Retinal pigment epithelial cell (primary cell): ENCODE data around the gene PRPSAP1.

Experiments
- DNase-seq: peaks from one replicate; pipeline ENCODE4 v3.0.0-alpha.2; 2010; ENCODE audit warnings: low read depth
- H3K4me3 ChIP-seq: 2 replicates; pipeline ENCODE4 v1.5.1; 2011; ENCODE audit warnings: mild to moderate bottlenecking, low read length, control low read depth, moderate library complexity
- TF ChIP-seq, protein P1 (sequence below): conservative IDR thresholded peaks from 2 replicates; pipeline ENCODE4 v1.5.1; 2011; ENCODE audit warnings: low read depth, low read length, control low read depth, inconsistent platforms

The PRPSAP1 gene

GRCh38 chr17:76274112-76274956 is 79.4 kb downstream of the PRPSAP1 start:
- DNase-seq, result no peak

DNA sequence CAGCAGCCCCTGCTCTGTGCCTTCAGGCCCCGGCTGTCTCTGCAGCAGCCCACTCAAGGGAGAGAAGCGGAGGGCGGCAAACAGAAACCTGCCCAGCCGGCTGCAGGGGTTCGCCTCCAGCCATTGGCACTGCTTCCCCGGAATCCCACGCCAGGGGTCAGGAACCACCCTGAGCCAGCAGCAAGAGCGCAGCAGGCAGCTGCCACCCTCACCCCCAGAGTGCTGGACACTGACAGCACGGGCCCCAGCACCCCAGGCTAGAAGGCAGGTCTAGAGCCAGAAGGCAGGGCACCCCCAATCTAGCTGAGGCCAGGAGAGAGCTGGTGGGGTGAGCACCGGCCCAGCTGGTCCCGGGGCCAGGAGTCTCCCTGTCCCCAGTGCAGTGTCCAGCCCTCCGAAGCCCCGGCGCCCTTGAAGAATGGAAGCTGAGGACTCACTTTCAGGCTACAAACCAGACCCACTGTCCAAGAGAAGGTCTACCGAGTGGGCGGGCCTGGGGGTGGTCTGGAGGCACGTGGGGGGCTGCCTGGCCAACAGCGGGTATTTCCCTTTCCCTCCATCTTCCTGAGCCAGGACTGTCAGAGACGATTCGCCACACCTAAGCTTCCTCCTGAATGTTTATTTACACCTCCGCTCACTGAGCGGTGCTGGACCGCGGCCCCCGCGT is 80.1 kb downstream of the PRPSAP1 start:
- H3K4me3 ChIP-seq, result no peak overlapping the region
- DNase-seq, result no peak
- TF ChIP-seq, protein P1, sequence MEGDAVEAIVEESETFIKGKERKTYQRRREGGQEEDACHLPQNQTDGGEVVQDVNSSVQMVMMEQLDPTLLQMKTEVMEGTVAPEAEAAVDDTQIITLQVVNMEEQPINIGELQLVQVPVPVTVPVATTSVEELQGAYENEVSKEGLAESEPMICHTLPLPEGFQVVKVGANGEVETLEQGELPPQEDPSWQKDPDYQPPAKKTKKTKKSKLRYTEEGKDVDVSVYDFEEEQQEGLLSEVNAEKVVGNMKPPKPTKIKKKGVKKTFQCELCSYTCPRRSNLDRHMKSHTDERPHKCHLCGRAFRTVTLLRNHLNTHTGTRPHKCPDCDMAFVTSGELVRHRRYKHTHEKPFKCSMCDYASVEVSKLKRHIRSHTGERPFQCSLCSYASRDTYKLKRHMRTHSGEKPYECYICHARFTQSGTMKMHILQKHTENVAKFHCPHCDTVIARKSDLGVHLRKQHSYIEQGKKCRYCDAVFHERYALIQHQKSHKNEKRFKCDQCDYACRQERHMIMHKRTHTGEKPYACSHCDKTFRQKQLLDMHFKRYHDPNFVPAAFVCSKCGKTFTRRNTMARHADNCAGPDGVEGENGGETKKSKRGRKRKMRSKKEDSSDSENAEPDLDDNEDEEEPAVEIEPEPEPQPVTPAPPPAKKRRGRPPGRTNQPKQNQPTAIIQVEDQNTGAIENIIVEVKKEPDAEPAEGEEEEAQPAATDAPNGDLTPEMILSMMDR, result no peak

More at GRCh38 chr17:76274112-76274956, 79.4 kb downstream of the PRPSAP1 start:
- TF ChIP-seq, protein P1, result no peak
- no peak overlapping the region for H3K4me3 ChIP-seq

DNA sequence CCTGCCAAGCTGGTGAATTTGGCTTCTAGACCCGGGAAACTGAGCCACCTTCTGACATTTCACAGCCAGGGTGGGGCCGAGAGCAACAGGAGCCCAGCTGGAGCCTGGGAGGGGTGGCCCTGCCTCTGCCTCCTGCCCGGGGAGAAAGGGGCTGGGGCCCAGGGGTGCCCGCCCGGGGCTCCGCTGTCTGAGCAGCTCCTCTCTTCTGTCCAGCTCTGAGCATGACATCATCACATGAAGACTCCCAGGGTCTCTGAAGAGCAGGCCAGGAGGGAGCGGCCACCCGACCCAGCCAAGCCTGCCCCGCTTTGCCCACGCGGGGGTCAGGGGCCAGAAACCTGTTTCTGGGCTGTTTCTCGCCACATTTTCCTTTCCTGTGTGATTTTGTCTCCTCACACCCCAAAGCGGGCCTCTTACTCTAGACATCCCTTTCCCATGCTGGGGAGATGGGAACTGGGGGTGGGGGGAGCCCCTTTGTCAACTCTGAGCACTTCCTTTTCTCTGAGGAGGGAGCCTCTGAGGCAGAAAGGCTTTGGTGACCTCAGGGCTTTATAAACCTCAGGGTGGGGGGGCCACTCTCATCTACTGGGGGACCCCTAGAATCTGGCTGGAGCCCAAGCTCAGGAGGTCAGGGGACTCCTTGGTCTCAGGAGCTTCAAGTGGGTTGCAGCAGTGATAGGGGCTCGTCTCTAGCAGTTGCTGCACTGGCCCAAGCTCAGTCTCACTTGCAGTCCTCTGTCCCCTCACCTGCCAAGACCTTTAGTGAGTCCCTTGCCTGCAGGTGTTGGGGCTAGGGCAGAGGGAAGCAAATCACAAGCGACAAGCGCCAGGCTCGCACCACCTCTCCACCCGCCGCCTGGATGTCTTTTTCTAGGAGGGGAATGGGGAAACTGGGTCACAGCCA is 80.9 kb downstream of the PRPSAP1 start:
- TF ChIP-seq, protein P1, result no peak
- no peak for DNase-seq
- no peak overlapping the region for H3K4me3 ChIP-seq

- no peak for DNase-seq
- peak overlapping the region; percentile 32 for H3K4me3 ChIP-seq
These were observed 81.8 kb downstream of the PRPSAP1 start for GRCh38 chr17:76271669-76272540.

DNA sequence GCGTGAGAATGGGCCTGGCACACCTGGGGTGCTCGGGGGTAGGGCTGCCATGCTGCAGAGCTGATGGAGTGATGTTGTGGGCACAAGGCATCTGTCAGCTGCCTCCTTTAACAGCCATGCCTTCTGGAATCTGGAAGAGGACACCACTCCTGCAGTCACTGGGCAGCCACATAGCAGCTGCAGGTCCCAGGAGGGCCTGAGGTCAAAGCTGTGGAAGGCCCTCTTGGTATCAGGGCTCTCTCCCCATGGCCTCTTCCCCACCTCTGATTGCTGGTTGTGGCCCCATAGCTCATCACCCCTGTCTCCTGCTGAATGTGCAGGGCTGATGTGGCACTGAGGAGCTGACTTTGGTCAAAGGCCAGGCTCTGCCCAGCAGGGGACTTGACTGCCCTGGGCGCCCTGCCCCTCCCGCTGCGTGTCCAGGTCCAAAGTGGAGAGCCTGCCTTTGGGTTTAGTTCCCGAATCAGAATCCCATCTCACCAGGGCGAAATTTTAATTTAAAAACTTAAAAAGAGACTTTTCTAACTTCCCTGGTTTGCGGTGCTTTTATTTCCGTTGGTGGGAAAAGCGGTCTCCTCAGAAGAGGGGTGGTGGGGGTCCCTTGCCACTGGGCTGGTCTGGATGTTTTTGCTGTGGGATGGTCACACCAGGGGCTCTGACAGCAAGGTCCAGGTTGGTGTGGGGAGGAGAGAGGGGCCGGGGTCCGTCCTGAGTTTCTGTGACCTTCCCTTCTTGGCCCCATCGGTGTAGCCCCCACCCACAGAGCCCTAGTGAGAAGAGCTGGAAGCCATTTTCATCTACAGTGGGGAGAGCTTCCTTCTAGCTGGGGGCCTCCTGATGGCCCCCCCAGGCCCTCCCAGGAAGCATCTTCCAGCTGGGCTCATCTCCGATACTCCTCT is 82.7 kb downstream of the PRPSAP1 start:
- H3K4me3 ChIP-seq, result no peak overlapping the region
- TF ChIP-seq, protein P1, result no peak
- DNase-seq, result no peak

More at GRCh38 chr17:76271669-76272540, 81.8 kb downstream of the PRPSAP1 start:
- TF ChIP-seq, protein P1, result peak; percentile 3
